A549 (cell line): ENCODE data around the gene LAMA2.

Source experiments
- CTCF ChIP-seq: fragments of >200 bp; sonication (Bioruptor Twin); formaldehyde crosslinking; IDR thresholded peaks from 3 replicates; pipeline ENCODE4 v1.5.1; 2016
- EP300 ChIP-seq, 2 experiments: fragments of >200 bp; sonication (Bioruptor Twin); formaldehyde crosslinking; IDR thresholded peaks; 2 replicates in 1 of 2; 3 replicates in 1 of 2; pipeline ENCODE4 v1.6.1; 2016 to 2017
- HDAC2 ChIP-seq: fragments of 200-600 bp; sonication (generic); IDR thresholded peaks from 2 replicates; pipeline ENCODE4 v1.6.1; 2016
- MAFK ChIP-seq: fragments of 450-650 bp; IDR thresholded peaks from 2 replicates; pipeline ENCODE4 v1.6.1; 2014; ENCODE audit not compliant: partially characterized antibody
- RFX5 ChIP-seq: fragments of 450-650 bp; IDR thresholded peaks from 2 replicates; pipeline ENCODE4 v1.7.1; 2014; ENCODE audit warnings: antibody characterized with exemption, mild to moderate bottlenecking, moderate library complexity
- ZC3H11A ChIP-seq: fragments of 450-650 bp; IDR thresholded peaks from 2 replicates; pipeline ENCODE4 v1.6.1; 2014; ENCODE audit warnings: antibody characterized with exemption, mild to moderate bottlenecking

- TF ChIP-seq CTCF, result no peak
- no peak for TF ChIP-seq HDAC2
- no peak for TF ChIP-seq ZC3H11A
- no peak for TF ChIP-seq RFX5
- TF ChIP-seq EP300 (IDR thresholded peaks at IDR 0.05), result no peak
- TF ChIP-seq MAFK, result no peak
Measured at GRCh38 chr6:129184808-129185366, 301.9 kb downstream of the LAMA2 start.
